Measurements from ENCODE around the gene BRD1. TPM values are rescaled to one million over a fixed set of nuclear protein-coding genes. Genes with fewer than 3 reads are reported as not detected.

The BRD1 gene
- total RNA-seq, 4 donors from 2014 or later, result 21.2 to 37.1 (median 28.6) TPM

DNA sequence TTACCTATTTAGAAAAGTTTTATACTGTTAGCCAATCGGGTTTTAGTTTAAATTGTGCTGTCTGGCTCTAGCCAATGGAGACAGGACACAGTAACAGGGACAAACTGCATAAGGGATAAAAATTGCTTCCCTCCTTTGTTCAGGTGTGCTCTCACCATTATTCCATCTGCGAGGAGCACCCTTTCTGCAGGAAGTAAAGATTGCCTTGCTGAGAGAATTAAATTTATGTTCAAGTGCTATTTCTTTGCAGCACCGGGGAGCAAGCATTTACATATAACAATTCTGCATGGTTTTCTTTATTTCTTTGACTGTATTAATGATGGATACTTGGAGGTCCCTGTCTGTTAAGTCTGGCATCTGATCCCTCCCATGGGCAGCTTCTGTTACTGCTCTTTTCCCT is 80.5 kb downstream of the BRD1 start:
- TF ChIP-seq, protein P1, sequence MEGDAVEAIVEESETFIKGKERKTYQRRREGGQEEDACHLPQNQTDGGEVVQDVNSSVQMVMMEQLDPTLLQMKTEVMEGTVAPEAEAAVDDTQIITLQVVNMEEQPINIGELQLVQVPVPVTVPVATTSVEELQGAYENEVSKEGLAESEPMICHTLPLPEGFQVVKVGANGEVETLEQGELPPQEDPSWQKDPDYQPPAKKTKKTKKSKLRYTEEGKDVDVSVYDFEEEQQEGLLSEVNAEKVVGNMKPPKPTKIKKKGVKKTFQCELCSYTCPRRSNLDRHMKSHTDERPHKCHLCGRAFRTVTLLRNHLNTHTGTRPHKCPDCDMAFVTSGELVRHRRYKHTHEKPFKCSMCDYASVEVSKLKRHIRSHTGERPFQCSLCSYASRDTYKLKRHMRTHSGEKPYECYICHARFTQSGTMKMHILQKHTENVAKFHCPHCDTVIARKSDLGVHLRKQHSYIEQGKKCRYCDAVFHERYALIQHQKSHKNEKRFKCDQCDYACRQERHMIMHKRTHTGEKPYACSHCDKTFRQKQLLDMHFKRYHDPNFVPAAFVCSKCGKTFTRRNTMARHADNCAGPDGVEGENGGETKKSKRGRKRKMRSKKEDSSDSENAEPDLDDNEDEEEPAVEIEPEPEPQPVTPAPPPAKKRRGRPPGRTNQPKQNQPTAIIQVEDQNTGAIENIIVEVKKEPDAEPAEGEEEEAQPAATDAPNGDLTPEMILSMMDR (IDR thresholded peaks at IDR 0.05; ENCODE audit: low read depth), result no peak

DNA sequence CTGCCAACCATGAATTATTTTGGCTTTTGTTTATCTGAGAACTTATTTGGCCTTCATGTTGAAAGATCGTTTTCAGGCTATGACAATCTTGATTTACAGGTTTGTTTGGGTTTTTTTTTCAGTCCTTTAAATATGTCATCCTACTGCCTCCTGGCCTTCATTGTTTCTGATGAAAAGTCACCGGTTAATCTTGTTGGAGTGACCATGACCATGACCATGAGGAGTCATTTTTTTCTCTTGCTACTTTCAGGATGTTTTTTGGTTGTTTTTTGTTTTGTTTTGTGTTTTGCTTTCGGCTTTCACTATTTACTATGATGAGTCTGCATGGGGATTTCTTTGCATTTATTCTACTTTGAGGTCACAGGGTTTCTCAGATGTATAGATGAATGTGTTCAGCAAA is 81.6 kb downstream of the BRD1 start:
- TF ChIP-seq, protein P1 (IDR thresholded peaks at IDR 0.05; ENCODE audit: low read depth), result no peak

DNA sequence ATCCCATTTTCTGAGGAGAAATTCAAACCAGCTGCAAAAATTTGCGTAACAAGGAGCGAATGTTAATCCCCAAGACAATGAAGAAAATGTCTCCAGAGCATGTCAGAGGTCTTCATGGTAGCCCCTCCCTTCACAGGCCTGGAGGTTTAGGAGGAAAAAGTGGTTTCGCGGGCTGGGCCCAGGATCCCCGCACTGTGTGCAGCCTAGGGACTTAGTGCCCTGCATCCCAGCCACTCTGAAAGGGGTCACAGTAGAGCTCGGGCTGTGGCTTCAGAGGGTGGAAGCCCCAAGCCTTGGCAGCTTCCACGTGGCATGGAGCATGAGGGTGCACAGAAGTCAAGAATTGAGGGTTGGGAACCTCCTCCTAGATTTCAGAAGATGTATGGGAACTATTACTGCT is 87.4 kb downstream of the BRD1 start:
- TF ChIP-seq, protein P1 (IDR thresholded peaks at IDR 0.05; ENCODE audit: low read depth), result no peak

DNA sequence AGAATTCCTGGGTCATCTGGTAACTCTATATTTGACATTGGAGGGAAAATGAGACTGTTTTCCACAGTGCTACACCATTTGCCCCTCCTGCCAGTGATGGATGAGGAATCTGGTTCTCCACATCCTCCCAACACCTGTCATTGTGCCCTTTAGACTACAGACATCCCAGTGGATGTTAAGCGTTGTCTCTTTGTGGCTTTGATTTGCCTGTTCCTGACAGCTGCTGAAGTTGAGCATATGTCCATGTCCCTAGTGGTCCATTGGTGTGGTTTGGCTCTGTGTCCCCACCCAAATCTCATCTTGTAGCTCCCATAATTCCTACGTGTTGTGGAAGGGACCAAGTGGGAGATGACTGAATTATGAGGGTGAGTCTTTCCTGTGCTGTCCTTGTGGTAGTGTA is 88.5 kb downstream of the BRD1 start:
- TF ChIP-seq, protein P1 (IDR thresholded peaks at IDR 0.05; ENCODE audit: low read depth), result no peak

DNA sequence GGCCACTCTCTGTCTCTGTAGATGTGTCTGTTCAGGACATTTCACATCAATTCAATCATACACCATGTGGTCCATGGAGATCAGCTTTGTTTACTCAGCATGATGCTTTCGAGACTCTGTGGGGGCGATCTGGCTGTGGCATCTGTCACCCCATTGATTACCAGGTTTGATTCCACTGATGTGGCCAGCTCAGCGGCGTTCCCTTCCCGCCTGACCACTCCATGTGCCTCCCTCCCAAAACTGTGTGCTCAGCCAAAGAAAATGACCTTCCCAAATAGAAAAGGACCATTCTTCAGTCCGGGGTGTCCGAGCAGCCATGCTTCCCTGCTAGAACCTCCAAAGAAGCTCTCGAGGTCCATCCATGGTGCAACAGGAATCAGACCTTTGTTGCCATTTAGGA is 89.1 kb downstream of the BRD1 start:
- TF ChIP-seq, protein P1 (IDR thresholded peaks at IDR 0.05; ENCODE audit: low read depth), result no peak

DNA sequence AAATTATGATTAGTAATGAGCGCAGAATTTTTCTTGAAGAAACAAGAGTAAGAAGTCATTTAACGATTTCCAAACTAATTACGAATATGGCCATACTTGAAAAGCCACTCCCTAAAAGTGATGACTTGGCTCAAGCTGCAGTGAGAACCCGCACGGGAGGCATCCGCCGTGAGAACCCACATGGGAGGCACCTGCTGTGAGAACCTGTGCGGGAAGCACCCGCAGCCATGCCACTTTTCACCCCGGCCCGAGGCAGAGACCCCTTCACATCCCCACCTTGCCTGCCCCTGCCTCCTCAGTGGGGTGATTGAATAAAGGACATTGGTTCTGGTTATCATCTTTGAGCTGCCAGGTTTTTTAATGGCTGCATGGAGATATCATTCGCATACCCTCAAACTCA is 89.7 kb downstream of the BRD1 start:
- TF ChIP-seq, protein P1 (IDR thresholded peaks at IDR 0.05; ENCODE audit: low read depth), result no peak

DNA sequence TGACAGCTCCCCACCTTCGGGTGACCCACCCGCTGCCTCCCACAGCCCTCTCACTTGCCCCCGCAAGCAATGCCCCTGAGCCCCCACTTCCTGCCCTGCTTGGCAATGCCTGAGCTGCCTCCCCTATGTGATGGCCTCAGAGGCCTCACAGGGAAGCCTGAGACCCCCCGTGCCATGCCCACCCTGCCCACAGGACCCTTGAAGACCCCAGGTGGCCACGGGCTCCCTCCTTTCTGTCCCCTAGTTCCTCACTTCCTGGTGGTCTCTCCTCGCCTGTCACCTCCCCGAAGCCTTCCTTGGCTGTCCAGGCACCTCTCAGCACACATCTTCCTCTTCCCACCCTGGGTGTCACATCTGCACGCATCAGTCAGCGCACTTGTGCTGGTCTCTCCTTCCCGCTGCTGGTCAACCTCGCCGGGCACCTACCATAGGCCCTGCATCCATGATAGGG is 90.5 kb downstream of the BRD1 start:
- TF ChIP-seq, protein P1 (IDR thresholded peaks at IDR 0.05; ENCODE audit: low read depth), result no peak

Data from subcutaneous adipose tissue (tissue), 4 donors.